GM19043 (cell line): ENCODE data around the gene KCNJ18.
"Not testable (repeated sequence)": the region's sequence is repeated elsewhere in the genome, so short reads cannot be mapped to it uniquely, and the experiment has no call there.

ENCODE experiments used
- ATAC-seq: cut with Tn5 transposase; IDR thresholded peaks from one replicate; pipeline ENCODE4 v1.9.1; 2021; ENCODE audit warnings: low read depth; ENCODE audit not compliant: unreplicated experiment

The KCNJ18 gene

DNA sequence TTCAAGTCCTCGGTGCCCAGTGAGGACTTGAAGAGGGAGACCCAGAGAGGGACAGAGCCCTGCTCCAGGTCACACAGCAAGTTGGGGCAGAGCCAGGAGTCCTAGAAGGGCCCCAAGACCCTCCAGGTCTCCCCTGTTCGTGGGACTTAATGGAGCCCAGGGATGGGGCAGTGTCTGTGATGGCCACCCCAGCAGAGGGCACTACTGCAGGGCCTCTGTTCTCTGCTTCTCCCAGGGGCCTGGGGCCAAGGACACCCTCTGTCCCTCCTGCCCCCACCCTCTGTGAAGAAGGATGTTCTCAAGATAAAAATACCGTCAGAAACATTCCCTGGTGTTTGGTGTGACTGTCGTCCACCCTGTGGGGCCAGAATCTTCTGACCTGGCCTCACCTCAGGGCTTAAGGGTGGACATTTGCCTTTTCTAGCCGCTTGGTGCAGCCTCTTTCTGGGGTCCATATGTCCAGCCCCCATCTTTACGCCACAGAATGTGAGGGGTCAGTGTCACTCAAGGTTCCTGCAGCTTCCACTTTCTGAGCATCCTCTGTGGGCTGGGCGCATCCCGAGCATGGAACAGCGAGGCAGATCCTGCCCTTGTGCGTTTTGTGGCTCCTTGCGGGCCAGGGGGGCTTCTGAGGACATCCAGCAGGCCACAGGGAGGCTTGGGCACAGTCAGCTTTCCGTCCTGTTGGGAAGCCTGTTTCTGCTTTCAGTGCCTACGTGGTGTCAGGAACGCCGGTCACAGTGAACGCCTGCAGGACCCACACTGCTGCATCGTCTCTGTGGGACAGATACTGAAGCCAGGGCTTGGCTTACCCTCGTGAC lies at the start of gene KCNJ18:
Gene KCNJ18, plus strand, starts transcription at position 641 of the 821 bp plus-strand sequence. CDS start 10,264 bp downstream, outside the sequence.
- not testable (repeated sequence) for ATAC-seq

DNA sequence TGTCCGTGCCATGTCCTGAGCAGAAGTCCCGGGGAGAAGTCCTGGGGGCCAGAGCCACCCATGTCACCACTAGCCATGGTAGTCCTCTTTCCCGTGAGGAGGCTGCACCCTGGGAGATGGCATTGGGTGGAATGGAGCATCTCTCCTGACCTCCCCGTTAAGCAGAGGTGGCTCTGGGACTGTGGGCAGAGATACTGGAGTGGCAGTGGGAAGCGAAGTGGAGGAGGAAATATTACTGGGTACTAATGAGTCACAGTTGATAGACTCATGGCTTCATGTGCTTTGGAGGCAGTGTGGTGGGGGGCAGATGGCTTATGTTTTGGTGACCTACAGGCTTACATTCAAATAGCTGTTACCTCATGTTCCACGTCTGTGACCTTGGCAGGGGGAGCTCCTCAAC lies 44.2 kb upstream of the KCNJ18 start:
- ATAC-seq: not testable (repeated sequence)

- not testable (repeated sequence) for ATAC-seq
These were observed 42.3 kb upstream of the KCNJ18 start for GRCh38 chr17:21650043-21650442.

GRCh38 chr17:21652049-21652448 lies 40.3 kb upstream of the KCNJ18 start:
- ATAC-seq: not testable (repeated sequence)

GRCh38 chr17:21653211-21653610 lies 39.1 kb upstream of the KCNJ18 start:
- ATAC-seq: not testable (repeated sequence)

DNA sequence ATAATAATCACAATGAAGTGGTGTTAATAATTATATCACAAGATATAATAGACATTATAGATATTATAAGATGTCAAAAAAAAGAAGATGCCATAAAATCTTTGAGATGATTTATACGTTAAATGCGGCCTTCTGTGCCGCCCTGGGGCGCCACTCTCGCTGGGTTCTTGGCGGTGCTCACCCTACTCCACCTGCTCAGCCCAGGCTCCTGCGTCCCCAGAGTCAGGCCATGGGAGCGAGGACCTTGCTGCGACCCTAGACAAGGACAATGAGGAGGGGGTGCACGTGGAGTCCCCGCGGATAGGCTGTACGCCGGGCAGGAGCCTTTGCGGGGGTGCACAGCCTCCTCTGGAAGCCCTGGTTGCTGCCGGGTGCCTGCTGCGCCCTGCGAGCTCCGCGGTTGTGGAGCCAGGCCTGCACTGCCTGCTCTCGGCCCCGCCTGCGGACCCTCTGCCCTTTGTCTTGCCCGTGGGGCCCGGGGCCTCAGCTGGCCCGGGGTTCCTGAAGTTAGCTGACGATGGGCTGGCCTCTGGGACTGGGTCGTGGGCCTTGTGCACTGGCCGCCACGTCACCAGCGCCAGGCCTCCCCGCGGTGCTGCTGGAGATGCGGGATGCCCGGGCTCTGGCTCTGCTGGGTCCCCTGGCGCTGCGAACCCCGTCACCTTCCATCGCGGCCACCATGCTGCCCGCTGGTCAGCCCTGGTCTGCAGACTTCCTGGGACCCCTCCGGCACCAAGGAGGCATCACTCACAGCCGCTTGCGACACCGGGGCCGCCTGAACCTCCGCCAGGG lies 35.6 kb upstream of the KCNJ18 start:
- ATAC-seq: not testable (repeated sequence)

DNA sequence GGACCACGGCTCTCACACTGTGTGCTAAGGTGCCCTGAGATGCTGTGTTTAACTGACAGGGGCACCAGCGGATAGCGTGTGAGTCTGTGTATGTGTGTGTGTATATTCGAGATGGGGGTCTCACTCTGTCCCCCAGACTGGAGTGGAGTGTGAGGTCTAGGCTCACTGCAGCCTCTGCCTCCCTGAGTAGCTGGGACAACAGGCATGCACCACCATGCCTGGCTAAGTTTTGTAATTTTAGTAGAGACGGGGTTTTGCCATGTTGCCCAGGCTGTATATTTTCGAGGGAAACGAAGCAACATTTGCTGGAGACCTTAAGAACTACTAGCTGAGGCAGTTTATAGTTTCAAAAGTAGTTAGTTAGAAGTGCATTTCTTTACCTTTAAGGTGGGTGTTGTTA lies 32.7 kb upstream of the KCNJ18 start:
- ATAC-seq: not testable (repeated sequence)

GRCh38 chr17:21661455-21661854 lies 30.9 kb upstream of the KCNJ18 start:
- ATAC-seq: not testable (repeated sequence)

- not testable (repeated sequence) for ATAC-seq
These were observed 29.2 kb upstream of the KCNJ18 start for GRCh38 chr17:21663166-21663565.

GRCh38 chr17:21663614-21664474 lies 28.5 kb upstream of the KCNJ18 start:
- ATAC-seq: not testable (repeated sequence)

DNA sequence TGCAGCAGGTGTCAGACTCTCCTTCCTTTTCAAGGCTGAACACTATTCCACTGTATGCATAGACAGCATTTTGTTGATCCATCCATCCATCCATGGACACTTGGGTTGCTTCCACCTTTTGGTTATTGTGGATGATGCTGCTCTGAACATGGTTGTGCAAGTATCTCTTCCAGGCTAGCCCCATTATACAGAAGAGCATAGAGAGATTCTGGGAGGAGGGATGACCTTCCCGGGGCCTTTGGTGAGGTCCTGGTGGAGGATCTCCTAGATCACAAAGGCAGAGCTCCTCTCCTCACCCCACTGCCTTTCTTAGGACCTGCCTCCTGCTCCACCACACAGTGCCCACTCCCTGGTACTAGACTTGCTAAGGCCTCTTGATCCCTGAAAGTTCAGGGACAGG lies 27.2 kb upstream of the KCNJ18 start:
- ATAC-seq: not testable (repeated sequence)

DNA sequence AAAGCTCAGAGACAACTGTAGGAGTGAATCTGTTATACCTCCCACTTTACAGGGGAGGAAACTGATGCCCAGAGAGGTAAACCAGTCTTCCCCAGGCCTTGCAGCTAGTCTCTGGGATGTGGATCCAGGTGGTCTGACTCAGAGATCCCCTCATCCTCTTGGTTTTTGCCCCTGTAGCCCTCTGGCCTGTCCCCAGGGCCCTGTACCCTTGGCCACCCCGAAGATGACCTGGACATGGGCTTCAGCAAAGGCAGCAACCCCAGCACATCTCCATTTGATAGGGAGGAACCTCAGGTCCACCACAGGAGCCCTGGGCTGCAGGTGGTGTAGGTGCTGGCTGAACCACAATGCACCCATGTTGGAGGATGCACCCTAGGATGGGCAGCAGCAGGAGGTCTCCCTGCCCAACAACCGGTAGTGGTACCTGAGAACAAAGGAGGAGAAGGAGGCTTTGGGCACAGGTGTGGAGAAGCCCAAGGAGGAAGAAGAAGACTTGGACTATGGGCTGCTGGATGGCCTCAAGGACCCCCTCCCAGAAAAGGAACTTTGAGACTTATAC lies 26.3 kb upstream of the KCNJ18 start:
- ATAC-seq: not testable (repeated sequence)

DNA sequence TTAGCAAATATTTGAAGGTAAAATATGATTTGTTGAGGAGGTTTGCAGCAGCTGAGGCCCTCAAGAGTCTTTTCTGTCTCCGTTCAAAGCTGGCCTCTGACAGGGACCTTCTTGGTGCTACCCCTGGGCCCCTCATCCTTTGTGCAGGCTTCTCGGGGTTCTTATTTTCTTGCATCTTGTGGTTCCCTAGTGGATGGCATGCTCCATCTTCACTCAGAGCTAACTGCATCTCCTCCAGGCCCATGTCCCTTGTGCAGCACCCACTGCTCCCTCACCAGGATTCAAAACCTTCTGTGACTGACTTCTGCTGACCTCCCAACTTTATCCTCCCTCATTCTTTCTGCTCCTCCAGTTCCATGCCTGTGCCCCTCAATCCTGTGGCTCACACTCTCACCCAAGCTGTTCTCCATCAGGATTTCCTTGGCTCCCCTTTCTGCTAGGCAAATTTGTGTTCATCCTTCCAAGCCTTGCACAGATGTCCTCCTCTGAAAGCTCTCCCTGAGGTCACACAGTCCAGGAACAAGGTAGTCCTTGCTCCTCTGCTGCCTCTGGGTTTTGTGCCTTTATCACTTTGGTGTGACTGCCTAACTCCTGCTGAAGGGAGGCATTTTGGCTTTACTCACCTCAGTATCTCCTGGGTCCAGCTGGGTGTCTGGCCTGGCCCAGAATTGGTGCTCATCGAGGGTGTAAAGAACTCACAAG lies 25.5 kb upstream of the KCNJ18 start:
- not testable (repeated sequence) for ATAC-seq

GRCh38 chr17:21667413-21668117 lies 24.8 kb upstream of the KCNJ18 start:
- not testable (repeated sequence) for ATAC-seq

GRCh38 chr17:21668118-21668488 lies 24.2 kb upstream of the KCNJ18 start:
- ATAC-seq: not testable (repeated sequence)

- not testable (repeated sequence) for ATAC-seq
These were observed 23.4 kb upstream of the KCNJ18 start for GRCh38 chr17:21668746-21669508.

DNA sequence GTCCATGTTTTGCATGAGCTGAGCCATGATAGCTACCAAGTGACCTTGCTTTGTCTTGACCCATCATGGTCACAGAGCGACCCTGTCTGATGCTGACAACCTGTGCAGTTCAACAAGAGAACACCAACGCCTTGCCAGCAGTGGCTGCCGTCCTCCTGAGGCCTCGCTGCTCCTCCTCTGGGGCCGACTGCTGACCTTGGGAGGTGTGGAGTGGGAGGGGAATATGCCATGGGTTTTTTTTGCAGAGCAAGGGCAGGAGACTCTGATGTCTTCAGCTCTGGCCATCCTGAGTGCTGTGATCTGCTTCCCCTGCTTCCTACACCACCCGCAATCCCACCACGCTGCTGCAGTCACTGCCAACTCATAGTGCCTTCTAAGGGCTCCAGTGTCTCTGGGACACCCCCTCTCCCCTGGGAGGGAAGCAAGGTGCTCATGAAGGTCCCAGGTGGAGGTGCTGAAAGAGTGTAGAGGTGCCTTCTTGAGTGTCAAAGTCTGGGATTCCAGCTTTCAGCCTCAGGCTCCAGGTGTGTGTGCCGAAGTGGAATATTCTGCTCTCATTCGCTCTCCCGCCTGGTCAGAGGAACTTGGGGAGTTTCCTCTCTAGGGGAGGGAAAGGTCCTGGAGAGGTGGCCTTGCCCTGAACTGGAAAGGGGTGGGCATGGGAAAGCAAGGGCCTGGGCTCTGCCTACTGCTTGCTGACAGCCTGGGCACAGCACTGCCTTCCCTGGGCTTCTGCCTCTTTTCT lies 22.5 kb upstream of the KCNJ18 start:
- not testable (repeated sequence) for ATAC-seq
